ENCODE results near the gene STX16.

STX16 gene

GRCh38 chr20:58650776-58651558 lies at the start of gene STX16:
STX16 (plus strand) TSS chr20:58651283; CDS start chr20:58652007, 724 bp downstream.
- peak; percentile 79 for DNase-seq (ENCODE audit: low read depth, low spot score)
- peak within 1 kb of the TSS; percentile 87 for H3K27ac ChIP-seq

GRCh38 chr20:58602124-58602523 lies 49.0 kb upstream of the STX16 start:
- no peak for DNase-seq (ENCODE audit: low read depth, low spot score)
- H3K27ac ChIP-seq = no peak overlapping the region

- H3K27ac ChIP-seq = no peak overlapping the region
- DNase-seq (ENCODE audit: low read depth, low spot score) = no peak
These were observed 47.4 kb upstream of the STX16 start for GRCh38 chr20:58603721-58604120.

- no peak overlapping the region for H3K27ac ChIP-seq
- DNase-seq (ENCODE audit: low read depth, low spot score) = no peak
These were observed 46.8 kb upstream of the STX16 start for GRCh38 chr20:58604128-58604881.

GRCh38 chr20:58605292-58606065 lies 45.6 kb upstream of the STX16 start:
- DNase-seq (ENCODE audit: low read depth, low spot score) = no peak
- no peak overlapping the region for H3K27ac ChIP-seq

GRCh38 chr20:58606184-58606583 lies 44.9 kb upstream of the STX16 start:
- H3K27ac ChIP-seq = no peak overlapping the region
- no peak for DNase-seq (ENCODE audit: low read depth, low spot score)

- no peak for DNase-seq (ENCODE audit: low read depth, low spot score)
- no peak overlapping the region for H3K27ac ChIP-seq
These were observed 42.8 kb upstream of the STX16 start for GRCh38 chr20:58608096-58608840.

GRCh38 chr20:58609026-58609425 lies 42.1 kb upstream of the STX16 start:
- H3K27ac ChIP-seq = no peak overlapping the region
- no peak for DNase-seq (ENCODE audit: low read depth, low spot score)

- H3K27ac ChIP-seq = no peak overlapping the region
- DNase-seq (ENCODE audit: low read depth, low spot score) = no peak
These were observed 40.8 kb upstream of the STX16 start for GRCh38 chr20:58610071-58610800.

GRCh38 chr20:58610811-58611210 lies 40.3 kb upstream of the STX16 start:
- no peak overlapping the region for H3K27ac ChIP-seq
- DNase-seq (ENCODE audit: low read depth, low spot score) = no peak

- DNase-seq (ENCODE audit: low read depth, low spot score) = peak; percentile 54
- H3K27ac ChIP-seq = no peak overlapping the region
These were observed 39.6 kb upstream of the STX16 start for GRCh38 chr20:58611236-58612030.

GRCh38 chr20:58612121-58612691 lies 38.9 kb upstream of the STX16 start:
- no peak overlapping the region for H3K27ac ChIP-seq
- DNase-seq (ENCODE audit: low read depth, low spot score) = no peak

GRCh38 chr20:58613061-58613854 lies 37.8 kb upstream of the STX16 start:
- no peak for DNase-seq (ENCODE audit: low read depth, low spot score)

GRCh38 chr20:58614366-58614765 lies 36.7 kb upstream of the STX16 start:
- DNase-seq (ENCODE audit: low read depth, low spot score) = no peak

More at GRCh38 chr20:58613061-58613854, 37.8 kb upstream of the STX16 start:
- no peak overlapping the region for H3K27ac ChIP-seq

GRCh38 chr20:58614984-58615760 lies 35.9 kb upstream of the STX16 start:
- DNase-seq (ENCODE audit: low read depth, low spot score) = no peak
- H3K27ac ChIP-seq = no peak overlapping the region

More at GRCh38 chr20:58614366-58614765, 36.7 kb upstream of the STX16 start:
- H3K27ac ChIP-seq = no peak overlapping the region

GRCh38 chr20:58616411-58616810 lies 34.7 kb upstream of the STX16 start:
- DNase-seq (ENCODE audit: low read depth, low spot score) = no peak
- no peak overlapping the region for H3K27ac ChIP-seq

- DNase-seq (ENCODE audit: low read depth, low spot score) = no peak
- no peak overlapping the region for H3K27ac ChIP-seq
These were observed 33.9 kb upstream of the STX16 start for GRCh38 chr20:58617158-58617557.

Data from epithelial cell of prostate (primary cell).